Fibroblast of skin of right quadriceps (primary cell): Measurements from ENCODE around the gene DDR2.

Experiments
- DNase-seq: peaks from one replicate; pipeline ENCODE4 v3.0.0-alpha.2; 2013

Gene DDR2

DNA sequence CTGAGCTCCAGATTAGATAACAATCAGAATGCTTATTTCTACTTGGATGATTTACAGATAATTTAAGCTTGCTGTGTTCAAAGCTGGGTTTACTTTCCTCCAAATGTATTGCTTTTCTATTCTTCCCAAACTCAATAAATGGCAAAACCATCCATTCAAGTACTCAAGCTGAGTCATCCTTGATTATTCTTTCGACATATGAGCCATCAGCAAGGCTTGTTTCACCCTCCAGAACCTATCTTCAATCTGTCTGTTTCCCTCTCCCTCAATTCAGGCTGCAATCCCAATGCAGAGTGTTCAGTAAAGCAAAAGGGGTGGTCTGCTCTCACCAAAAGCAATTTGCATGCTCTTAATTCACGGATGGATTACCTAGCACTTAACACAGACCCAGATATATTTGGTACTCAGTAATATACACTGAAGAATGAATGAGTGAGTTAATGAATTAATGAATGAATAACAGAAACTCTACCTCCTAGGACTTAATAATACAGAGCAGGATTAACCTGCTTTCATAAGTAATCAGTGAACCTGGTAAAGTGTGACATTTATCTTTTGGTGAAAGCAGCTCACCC is 41.9 kb downstream of the DDR2 start:
- DNase-seq = peak; percentile 44

DNA sequence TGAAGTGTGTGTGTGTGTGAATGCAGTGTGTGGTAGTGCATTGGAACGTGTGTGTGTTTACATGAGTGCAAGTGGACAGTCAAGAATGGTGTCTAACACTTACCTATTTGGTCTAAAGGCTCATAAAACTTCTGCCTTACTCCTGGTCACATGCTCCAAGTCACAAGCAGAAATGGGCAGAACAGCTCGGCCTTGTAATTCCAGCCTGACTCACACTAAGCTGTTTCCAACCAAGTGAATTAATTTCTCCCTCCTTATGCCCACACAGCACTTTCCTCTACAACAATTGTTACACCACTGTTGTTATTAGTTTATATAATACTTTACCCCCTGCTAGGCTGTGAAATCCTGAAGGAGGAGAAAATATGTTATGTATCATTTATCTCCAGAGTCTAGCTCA is 43.8 kb downstream of the DDR2 start:
- peak; percentile 50 for DNase-seq

DNA sequence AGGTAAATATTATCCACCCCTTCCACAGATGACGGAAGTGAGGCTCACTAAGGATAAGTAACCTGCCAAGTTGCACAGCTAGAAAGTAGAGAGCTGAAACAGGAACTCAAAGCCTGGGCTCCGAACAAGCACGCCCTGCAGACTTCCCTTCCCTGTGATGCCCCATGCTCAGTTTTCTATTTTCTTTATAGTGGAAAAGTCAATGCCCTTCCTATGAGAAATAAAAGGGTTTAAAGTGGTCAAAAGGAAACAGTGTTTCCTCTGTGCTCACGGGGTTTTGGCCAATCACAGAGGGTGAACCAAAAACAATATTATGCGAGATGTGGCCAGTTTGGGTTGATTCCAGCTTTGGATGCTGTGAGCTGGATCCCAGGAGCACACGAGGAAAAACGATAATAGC is 44.5 kb downstream of the DDR2 start:
- DNase-seq = no peak

DNA sequence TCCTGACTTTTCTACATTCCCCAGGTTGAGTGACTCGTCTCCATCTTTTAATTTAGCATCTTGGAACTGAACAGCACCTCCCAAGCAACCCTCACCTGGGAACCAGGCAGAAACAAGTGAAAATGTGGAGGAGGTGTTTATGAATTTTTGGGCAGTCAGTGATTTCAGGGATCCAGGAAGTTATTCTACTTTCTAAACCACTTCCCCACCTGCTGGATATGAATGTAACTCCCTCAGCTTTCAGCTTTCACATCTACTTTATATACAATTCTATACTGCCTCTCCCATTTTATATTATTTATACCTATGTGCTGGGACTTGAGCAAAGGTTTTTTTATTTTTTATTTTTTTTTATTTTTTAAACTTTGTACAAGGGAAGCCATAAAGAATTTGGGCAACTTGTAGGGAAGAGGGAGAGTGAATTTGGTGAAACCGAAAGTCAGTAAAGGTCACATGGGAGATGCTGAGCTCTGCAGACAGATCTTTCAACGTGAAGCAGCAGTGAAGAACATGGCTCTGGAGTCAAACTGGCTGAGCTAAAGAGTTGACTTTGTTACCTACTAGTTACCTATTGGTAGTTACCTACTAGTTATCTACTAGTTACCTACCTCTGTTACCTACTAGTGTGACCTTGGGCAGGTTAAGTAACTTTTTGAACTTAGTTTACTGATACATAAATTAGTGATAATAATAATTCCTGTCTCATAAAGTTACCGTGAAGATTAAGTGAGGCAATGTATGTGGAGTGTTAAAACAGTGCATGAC is 45.5 kb downstream of the DDR2 start:
- DNase-seq = no peak

DNA sequence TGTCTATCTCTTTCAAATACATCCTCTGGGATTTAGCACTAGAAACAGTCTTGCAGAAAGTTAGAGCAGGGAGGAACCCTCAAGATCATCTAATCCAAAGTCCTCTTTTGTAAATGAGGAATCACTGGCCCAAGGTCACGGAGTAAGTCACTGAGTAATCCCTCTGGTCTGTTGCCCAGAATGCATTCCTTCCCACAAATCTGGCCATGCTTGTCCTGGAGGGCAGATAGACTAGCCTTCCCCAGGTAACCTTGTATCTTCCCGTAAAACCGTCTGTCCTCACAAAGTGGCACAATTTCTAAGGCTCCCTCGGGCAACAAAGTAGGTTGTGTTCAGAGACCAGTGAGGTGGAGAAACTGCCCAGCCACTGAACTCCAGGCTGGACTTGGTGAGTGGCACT is 46.2 kb downstream of the DDR2 start:
- DNase-seq = peak; percentile 39

DNA sequence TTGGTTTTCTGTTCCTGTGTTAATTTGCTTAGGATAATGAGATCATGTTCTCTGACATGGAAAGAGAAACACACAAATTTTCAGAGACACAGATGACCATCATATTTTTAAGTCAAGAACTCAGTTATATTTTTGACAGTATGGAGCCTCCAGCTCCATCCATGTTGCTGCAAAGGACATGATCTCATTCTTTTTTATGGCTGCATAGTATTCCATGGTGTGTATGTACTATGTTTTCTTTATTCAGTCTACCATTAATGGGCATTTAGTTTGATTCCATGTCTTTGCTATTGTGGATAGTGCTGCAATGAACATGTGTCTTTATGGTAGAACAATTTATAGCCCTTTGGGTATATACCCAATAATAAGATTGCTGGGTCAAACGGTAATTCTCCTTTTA is 47.0 kb downstream of the DDR2 start:
- no peak for DNase-seq

DNA sequence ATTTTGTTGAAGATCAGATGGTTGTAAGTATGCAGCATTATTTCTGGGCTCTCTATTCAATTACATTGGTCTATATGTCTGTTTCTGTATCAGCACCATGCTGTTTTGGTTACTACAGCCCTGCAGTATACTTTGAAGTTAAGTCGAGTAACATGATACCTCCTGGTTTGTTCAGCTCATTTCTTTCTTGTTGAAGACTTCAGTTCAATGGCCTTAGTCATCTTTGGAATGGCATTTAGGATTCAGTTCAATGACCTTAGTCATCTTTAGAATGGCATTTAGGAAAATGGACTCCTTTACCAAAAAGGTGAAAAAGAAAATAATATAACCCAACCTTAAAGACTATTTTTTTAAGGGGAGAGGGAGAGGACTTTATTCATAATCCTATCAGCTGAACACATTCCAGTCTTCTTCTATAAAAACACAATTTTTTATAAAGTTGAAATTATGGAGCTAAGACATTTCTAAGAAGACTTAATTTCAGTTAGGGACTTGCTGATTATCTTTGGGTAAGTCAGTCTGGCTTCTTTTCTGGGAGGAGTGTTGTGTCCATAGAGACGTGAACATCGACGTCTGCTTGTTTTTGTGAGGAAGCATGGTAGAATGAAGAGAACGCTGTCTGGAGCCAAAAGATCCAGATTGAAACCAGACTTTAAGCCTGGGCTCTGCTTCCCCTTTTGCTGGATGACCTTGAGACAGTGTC is 48.3 kb downstream of the DDR2 start:
- DNase-seq = peak; percentile 57

DNA sequence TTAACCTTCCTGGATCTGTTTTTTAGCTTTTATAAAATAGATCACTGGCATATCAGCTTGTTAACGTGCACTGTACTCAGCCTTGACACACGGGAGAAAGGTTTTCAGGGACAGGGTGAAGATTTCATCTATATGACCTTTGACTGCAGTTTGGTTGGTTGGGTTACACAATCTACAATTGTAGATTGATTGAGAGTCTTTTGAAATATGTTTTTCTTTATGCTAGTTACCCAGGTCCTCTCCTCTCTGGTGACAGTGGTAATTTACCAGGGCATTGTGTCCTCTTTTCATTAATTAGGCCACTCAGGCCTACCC is 48.8 kb downstream of the DDR2 start:
- DNase-seq = no peak

DNA sequence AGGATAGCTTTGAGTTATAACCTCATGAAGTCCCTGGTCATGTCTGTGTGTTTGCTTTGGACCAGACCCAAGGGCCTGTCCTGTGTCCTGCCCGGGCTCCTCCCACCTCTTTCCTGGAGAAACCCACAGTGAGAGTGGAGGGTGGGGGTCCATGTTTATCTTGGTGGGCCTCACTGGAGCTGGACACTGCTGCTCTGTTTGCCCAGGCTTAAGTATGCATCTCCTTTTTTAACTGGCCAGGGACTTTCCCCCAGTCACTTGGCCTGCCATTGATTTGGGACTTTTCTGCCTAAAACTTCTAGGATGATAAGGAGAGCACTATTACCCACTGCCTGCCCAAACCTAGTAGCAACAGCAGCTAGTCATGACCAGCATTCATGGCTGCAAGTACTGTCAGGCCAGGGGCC is 49.8 kb downstream of the DDR2 start:
- no peak for DNase-seq

DNA sequence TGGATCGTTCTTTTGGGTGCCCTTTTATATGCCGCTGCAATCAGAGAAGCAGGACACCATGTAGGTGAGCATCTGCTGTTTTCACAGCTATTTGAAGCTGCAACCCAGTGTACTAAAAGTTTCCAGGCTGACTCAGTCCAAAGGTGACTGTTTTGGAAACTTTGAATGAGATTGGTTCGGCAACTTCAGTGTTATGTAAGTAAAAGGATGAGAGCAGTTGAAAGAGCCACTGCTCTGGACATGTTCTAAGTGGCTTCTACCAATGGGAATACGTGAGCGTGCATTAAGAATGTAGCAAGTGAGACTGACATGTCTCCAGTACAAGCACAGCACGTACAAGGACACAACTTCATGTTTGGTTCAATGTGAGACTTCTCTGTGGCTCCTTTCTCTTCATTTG is 55.6 kb downstream of the DDR2 start:
- DNase-seq = no peak

DNA sequence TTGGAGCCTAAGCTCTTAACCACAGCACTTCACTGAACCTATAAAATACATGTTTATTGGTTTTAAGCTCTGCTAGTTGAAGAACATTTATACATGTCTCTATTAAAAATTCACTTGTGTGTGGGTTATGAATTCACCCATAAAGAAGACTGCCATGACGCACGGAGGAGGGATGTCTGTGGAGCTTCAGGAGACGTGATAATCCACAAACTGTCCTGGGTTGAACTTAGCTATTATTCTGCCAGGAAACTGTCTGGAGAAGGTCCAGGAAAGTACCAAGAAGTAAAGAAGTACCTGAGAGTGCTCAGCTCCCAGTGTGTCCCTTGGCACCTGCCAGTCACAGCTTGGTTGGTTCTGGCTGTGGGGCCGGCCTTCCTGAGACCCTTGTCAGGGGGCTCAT is 56.3 kb downstream of the DDR2 start:
- DNase-seq = no peak

DNA sequence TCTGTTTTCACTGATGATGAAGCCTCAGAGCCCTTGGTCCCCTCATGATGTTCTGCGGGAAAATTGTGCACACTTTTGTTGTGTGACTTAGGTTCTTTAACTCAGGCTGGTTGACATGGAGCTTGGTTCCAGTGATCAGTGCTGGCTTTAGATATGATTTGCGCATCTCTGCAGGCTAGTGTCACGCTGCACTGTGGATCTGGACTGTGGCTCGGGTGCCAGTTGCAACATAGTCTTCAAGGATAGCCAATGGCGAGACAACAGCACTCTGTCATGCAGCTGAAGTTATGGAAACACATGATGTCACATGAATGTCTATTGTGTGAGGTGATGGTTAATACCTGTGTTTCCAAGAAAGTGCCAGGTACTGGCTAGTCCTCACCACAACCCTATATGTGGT is 56.7 kb downstream of the DDR2 start:
- DNase-seq = no peak

DNA sequence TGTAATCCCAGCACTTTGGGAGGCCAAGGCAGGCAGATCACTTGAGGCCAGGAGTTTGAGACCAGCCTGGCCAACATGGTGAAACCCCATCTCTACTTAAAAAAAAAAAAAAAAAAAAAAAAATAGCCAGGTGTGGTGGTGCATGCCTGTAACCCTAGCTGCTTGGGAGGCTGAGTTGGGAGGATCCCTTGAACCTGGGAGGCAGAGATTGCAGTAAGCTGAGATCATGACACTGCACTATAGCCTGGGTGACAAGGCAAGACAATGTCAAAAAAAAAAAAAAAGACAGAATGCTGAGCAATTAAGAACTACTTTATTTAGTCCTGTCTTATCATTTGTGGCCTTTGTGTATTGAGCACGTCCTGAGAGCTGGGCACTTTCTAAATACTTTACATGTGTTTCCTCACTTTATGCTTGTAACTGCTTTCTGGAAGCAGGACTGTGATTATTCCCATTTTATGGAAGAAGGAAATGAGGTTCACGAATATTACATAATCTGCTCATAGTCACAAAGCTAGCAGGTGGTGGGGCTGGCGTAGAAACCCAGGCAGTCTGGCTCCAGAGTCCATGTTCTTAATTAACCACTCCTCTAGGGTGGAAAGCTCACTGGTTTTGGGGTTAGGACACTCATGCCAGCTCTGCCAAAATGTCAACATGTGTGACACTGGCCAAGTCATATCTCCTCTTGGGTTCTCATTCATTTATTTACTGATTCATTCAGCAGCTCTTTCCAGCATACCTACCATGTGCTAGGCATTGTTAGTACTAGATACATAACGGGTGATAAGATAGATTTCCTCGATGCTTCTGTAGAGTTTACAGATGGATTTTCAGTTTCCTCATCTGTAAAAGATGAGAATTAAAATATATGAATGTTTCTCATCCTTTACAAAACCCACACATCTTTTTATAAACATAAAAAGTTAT is 57.7 kb downstream of the DDR2 start:
- DNase-seq = peak; percentile 42

DNA sequence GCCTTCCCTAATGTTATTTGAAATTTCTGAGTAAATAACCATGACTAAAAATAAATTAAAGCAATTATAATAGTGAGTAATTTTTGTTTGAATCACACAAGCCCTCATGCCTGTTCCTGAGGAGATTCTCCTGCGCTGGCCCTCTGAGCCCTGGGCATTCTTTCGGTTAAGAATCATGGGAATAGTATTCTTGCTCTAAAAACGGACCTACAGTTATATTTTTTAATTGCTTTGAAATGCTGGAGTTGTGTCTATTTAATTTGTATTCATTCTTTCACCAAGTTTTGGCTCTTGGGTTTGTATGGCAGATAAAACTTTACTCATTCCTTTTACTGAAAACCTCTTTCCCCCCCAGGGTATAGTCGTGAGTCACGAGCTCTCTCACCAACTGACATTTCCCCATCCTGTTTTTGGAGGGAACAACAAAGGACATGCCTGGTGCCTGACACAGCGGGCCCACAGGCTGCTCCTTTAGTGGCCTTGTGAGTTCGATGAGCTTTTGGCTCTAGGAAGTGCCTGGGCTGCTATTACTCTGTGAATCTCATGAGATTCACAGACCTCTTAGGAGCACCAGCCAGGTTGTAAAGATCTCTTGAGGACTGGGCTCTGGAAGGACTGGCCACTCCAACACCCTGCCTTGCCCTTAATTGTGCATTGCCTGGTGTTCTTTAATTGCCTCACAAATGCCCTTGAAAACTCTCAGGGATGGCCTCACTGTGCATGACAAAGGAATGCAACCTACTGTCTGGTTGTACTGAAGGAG is 58.6 kb downstream of the DDR2 start:
- peak; percentile 97 for DNase-seq

DNA sequence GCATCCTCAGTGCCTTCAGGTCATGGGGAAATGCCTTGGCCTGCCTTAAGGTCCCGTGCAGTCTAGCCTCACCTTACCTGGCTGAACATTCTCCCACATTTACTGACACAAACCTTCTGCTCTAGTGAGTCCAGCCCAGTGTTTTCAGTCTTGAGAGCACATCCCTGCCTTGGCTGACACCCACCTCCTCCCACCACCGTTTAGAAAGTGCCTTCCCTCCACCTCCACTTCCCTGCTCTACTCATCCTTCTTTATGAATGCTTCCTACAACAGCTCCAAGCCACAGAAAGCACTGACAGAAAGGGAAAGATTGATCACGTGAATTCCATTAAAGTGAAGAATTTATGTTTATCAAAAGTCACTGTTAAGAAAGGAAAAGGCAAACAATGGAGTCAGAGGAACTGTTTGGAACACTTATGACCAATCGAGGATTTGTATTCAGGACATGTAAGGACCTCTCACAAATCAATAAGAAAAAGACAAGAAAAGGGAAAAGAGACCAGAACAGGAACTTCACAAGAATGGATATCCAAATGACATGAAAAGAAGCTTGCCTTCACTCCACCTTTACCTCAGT is 59.8 kb downstream of the DDR2 start:
- no peak for DNase-seq

DNA sequence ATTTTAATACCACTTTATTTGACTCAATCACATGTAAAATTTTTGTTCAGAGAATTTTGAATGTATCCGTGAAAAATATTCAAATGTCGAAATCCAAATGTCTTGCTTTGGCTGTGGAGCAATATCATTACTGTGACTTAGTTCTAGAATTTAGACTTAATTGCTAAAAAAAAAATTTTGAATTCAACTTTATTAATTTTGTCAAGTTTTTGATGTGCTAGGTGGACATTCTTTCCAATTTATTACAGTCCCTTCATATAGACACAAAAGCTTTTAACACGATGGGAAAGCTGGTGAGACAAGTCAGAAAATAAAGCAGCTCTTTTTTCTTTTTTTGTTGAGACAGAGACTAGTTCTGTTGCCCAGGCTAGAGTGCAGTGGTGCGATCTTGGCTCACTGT is 62.6 kb downstream of the DDR2 start:
- no peak for DNase-seq

DNA sequence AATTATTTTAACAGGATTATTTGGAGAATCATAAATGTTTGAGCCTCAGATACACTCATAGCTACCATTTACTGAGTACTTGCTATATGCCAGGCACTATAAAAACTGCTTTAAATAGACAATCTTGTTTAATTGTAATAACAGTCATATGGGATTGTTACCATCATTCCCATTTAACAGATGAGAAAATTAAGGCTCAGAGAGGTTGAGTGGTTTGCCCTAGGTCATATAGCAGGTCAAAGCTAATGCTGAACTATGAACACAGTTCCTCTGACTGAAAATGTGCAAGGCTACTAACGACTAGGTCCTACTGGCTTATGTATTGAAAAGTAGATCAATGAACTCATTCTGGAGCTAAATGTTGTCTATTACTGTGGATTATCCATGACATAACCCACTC is 63.4 kb downstream of the DDR2 start:
- DNase-seq = no peak

DNA sequence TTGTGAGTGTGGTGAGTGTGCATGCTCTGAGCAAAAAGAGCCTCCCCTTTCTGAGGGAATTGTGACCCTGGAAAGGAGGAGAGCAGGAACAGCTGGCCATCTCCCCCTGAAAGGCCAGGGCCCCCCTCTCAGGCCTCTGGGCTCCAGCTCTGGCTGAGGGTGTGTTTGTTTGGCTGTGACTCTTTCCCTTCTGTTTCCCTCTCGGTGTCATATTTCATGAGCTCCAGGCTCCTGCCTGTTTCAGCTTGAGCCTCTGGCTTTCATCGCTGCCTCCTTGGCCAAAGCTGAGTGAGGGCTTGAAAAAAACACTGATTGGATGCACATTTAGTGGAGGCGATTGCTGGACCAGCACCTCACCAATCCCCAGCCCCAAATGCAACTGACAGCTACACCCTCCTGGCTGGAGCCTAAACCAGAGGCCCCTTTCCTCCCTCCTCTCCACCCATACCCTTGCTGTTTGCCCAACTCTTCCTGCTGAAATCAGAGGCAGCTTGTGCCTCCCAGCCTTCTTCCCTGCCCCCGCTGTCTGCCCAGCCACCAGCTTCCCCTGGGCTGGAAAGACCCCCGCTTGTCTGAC is 64.1 kb downstream of the DDR2 start:
- DNase-seq = peak; percentile 88

DNA sequence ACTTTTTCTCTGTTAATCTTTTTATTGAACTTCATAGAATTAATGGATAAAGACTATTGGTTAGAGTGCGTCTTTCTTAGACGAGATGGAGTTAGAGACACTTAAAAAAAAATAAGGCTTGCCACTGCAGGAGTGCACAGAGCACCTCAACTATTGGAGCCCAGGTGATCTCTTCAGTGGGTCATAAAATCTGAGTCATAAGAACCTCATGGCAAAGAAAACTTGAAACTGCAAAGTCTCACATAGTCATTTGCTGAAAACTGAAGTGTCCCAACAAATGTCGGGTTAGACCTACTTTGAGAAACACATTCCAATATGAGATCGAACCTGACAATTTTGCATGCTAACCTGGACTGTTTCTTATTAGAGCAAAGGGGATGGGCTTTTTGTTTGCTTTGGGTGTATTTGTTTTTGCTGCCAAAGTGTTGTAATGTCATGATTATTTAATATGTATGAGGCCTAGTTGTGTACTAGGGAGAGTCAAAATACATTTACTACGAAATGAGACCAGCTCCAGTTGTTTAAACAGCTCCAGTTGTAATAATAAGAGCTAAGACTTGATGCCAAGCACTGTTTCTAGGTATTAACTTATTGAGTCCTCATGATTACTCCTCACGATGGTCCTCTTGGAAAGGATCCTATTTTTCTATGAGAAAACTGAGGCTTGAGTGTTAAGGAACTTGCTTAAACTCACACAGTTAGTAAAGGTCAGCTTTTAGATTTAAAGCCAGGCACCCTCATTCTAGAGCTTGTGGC is 65.1 kb downstream of the DDR2 start:
- DNase-seq = no peak

DNA sequence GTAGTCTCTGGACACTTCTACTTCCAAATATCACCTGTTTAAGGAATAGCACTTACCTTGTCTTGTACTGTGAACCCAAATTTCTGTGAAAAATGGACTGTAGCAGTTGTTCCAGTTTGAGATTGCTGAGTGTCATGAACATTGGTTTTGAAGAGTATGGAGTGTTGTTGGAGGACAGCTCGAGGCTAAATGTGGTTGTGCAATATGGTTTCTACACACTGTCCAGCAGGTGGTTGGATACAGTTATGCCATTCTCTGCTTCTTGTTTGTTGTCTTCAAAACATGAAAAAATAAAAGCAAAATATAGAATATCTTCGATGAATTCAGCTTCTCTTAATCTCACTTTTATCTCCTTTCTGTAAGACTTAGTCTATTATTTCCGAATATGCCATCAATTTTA is 67.1 kb downstream of the DDR2 start:
- DNase-seq = no peak

DNA sequence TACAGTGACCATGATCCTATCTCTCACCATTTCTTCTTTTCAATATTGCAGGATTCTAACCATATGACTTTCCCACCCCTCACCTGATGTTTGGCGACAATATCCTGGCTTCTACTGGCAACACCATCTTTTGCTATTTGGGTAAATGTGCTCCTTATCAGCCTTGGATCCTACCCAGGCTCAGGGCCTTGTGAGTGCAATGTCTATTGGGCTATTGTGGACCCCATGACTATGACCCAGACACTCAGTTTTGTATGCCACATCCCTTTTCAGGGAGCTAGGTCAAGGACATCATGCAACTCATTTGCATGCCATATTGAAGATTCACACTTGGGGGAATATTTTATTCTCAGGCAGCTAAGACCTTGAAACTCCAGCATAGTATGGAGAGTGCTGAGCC is 67.9 kb downstream of the DDR2 start:
- no peak for DNase-seq
